Lung (tissue), 12 donors: ENCODE measurements around the gene FOSL1. TPM values are rescaled to one million over a fixed set of nuclear protein-coding genes. Genes with fewer than 3 reads are reported as not detected.

Experiments used
- ATAC-seq: fragments of 200-7000 bp; cut with Tn5 transposase; one replicate; pipeline ENCODE4 v1.9.1; 2020; ENCODE audit warnings: moderate number of reproducible peaks; ENCODE audit not compliant: insufficient read depth, low FRiP score
- DNase-seq, 3 donors: peaks; one replicate each; pipeline ENCODE4 v3.0.0-alpha.2; 2013 to 2017
- H3K27ac ChIP-seq, 2 donors: one replicate each; pipeline ENCODE4 v1.5.1; 2013; ENCODE audit warnings: mild to moderate bottlenecking in 2 of 2, moderate library complexity in 2 of 2, control low read depth in 1 of 2, inconsistent platforms in 1 of 2, low read depth in 1 of 2, low read length in 1 of 2
- H3K27me3 ChIP-seq, 3 donors: one replicate each; pipeline ENCODE4 v1.5.1; 2013; ENCODE audit warnings: low read length in 2 of 3; ENCODE audit not compliant: control insufficient read depth in 3 of 3, insufficient read depth in 3 of 3
- H3K36me3 ChIP-seq, 4 donors: one replicate each; pipeline ENCODE4 v1.5.1; 2013; ENCODE audit warnings: low read length in 4 of 4, mild to moderate bottlenecking in 1 of 4, moderate library complexity in 1 of 4; ENCODE audit not compliant: control insufficient read depth in 4 of 4, insufficient read depth in 4 of 4
- H3K4me1 ChIP-seq, 5 donors: one replicate each; pipeline ENCODE4 v1.5.1; 2013; ENCODE audit warnings: low read length in 5 of 5, mild to moderate bottlenecking in 2 of 5, moderate library complexity in 1 of 5; ENCODE audit not compliant: control insufficient read depth in 5 of 5, insufficient read depth in 5 of 5
- H3K4me3 ChIP-seq: one replicate; pipeline ENCODE4 v1.5.1; 2013; ENCODE audit warnings: mild to moderate bottlenecking, control low read depth, moderate library complexity
- H3K9ac ChIP-seq, 2 donors: one replicate each; pipeline ENCODE4 v1.5.1; 2013; ENCODE audit warnings: low read length in 2 of 2, control low read depth in 1 of 2; ENCODE audit not compliant: insufficient read depth in 1 of 2
- H3K9me3 ChIP-seq, 4 donors: one replicate each; pipeline ENCODE4 v1.5.1; 2013; ENCODE audit warnings: low read length in 3 of 4, mild to moderate bottlenecking in 1 of 4, moderate library complexity in 1 of 4; ENCODE audit not compliant: control insufficient read depth in 4 of 4, insufficient read depth in 3 of 4
- WGBS, 2 donors: extraction: QIAGEN DNeasy Blood & Tissue Kit; methylation state at CpG; one replicate each; pipeline ENCODE4 v1.1.7; 2013; 5-methylcytosine and 5-hydroxymethylcytosine counted together
- polyA plus RNA-seq, 2 donors: library from polyadenylated mRNA; stranded (reverse); fragments of 200-250 nt; gene quantifications; one replicate each; pipeline ENCODE4 v1.2.1, GENCODE V29; 2013
- total RNA-seq, 2 donors: library from RNA; depleted of rRNA in 1 of 2; stranded (reverse); fragments of >200 nt in 1 of 2; gene quantifications; one replicate each; pipeline ENCODE4 v1.2.1, GENCODE V29; 2014 to 2021
- TF ChIP-seq, protein P1 (sequence below): IDR thresholded peaks from 2 replicates; pipeline ENCODE4 v1.5.1; 2012; ENCODE audit warnings: mild to moderate bottlenecking; ENCODE audit errors: control extremely low read depth, extremely low read depth
- donor health status: control.
- donor health status: control.
- donor health status: Bipolar disorder and iron deficiency.
- donor health status: healthy.
- donor health status: DM: yes; HTN: yes; CAD: no.

The FOSL1 gene
- total and polyA plus RNA-seq, 4 donors, result 0.43 to 19.9 (median 15.3) TPM

DNA sequence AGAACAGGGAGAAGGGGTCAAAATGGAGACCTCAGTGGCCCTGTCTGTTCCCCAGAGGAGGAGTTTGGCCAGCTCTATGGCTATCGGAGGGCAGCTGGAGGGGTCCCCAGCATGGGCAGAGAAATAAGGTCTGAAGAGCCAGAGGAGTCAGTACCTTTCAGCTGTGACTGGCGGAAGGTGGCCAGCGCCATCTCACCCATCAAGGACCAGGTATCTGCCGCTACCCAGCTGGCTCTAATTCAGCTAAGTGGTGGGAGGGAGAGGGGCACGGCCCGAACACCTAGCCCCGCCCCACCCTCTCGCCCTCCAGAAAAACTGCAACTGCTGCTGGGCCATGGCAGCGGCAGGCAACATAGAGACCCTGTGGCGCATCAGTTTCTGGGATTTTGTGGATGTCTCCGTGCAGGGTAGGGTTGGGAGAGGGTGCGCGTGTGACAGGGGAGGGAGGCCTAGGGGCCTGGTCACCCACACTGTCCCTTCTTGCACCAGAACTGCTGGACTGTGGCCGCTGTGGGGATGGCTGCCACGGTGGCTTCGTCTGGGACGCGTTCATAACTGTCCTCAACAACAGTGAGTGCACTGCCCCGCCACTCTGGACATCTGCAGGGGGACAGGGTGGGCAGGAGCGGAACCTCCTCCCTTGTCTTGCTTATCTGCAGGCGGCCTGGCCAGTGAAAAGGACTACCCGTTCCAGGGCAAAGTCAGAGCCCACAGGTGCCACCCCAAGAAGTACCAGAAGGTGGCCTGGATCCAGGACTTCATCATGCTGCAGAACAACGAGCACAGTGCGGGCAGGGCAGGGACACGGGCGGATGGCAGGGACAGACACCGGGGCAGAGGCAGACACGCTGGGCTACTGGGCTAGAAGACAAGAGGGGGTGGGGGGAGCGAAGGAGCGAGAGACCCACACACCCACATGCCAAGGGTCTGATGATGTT is 17.8 kb downstream of the FOSL1 start:
- DNase-seq (no peak), ATAC-seq (no peak)
- H3K4me3 ChIP-seq, result no peak overlapping the region
- 93 to 97% methylated on average over 29 to 30 of the region's 30 CpGs for WGBS, 2 donors
- H3K9me3 ChIP-seq, result no peaks in the 10 kb centered on the region
- no peak overlapping the region for H3K9ac ChIP-seq
- peaks cover 7 to 30% (median 24%) of the 10 kb centered on the region in 4 donors for H3K36me3 ChIP-seq
- TF ChIP-seq, protein P1, sequence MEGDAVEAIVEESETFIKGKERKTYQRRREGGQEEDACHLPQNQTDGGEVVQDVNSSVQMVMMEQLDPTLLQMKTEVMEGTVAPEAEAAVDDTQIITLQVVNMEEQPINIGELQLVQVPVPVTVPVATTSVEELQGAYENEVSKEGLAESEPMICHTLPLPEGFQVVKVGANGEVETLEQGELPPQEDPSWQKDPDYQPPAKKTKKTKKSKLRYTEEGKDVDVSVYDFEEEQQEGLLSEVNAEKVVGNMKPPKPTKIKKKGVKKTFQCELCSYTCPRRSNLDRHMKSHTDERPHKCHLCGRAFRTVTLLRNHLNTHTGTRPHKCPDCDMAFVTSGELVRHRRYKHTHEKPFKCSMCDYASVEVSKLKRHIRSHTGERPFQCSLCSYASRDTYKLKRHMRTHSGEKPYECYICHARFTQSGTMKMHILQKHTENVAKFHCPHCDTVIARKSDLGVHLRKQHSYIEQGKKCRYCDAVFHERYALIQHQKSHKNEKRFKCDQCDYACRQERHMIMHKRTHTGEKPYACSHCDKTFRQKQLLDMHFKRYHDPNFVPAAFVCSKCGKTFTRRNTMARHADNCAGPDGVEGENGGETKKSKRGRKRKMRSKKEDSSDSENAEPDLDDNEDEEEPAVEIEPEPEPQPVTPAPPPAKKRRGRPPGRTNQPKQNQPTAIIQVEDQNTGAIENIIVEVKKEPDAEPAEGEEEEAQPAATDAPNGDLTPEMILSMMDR, result no peak
- no peak overlapping the region for H3K27ac ChIP-seq
- H3K4me1 ChIP-seq, result peaks cover 0 to 9% (median 3%) of the 10 kb centered on the region in 5 donors
- no peaks in the 10 kb centered on the region for H3K27me3 ChIP-seq

DNA sequence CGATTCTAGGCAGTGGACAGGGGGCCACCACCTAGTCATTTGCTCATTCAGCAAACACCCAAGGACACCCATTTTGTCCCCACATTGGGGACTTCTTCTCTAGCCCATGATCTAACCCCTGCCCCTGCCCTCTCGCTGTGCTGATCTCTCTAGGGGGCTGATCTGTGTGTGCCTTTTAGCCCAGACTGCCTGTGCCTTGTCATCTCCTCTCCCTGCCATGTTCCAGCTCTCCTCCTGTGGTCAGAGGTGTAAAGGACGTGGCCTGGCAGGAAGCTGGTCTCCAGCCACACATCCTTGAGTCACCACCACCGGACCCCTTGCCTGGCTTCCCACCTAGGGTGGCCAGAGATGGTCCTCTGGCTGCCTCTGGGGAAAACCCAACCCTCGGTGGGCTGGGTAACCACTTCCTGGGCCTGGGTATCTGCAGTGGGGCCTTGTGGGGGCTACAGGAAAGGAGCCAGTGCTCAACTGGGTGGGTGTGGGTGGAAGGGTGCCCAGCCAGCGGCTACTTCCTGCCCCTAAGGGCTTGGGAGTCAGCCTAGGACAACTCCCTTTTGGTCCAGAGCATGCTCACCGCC is 19.3 kb downstream of the FOSL1 start:
- Histone ChIP-seq H3K27ac (peak overlapping the region in 1 of 2 donors; percentile 16), H3K9ac (no peak overlapping the region), H3K36me3 (peaks cover 7 to 27% (median 18%) of the 10 kb centered on the region in 4 donors), H3K9me3 (no peaks in the 10 kb centered on the region), H3K4me1 (peaks cover 0 to 8% (median 0%) of the 10 kb centered on the region in 5 donors), H3K27me3 (no peaks in the 10 kb centered on the region), H3K4me3 (no peak overlapping the region)
- ATAC-seq (no peak), DNase-seq (no peak)
- TF ChIP-seq, protein P1, result no peak
- WGBS, 2 donors, result 52 to 62% methylated on average over 7 of the region's 7 CpGs

DNA sequence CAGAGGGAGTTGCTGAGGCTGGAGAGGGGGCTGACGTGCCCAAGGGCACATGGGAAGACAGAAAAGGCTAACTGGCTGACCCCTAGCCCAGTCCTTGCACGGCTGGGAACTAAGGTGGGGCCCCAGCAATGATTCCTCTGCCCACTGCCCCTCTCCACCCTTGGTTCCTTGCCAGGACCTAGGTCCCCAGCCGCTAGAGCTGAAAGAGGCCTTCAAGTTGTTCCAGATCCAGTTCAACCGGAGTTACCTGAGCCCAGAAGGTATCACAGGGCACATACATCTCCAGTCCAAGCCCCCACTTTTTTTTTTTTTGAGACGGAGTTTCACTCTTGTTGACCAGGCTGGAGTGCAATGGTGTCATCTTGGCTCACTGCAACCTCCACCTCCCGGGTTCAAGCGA is 20.2 kb downstream of the FOSL1 start:
- peak in 2 of 3 donors; percentile 51 to 68 for DNase-seq
- Histone ChIP-seq H3K9me3 (no peaks in the 10 kb centered on the region), H3K4me3 (no peak overlapping the region), H3K36me3 (peaks cover 7 to 23% (median 18%) of the 10 kb centered on the region in 4 donors), H3K27ac (no peak overlapping the region), H3K27me3 (no peaks in the 10 kb centered on the region), H3K9ac (no peak overlapping the region), H3K4me1 (peaks cover 0 to 8% (median 0%) of the 10 kb centered on the region in 5 donors)
- TF ChIP-seq, protein P1, result no peak
- no peak for ATAC-seq
- WGBS, 2 donors, result 50 to 78% methylated on average over 7 of the region's 7 CpGs
